Prostate gland (tissue), 2 donors: ENCODE data around the gene PTGER3. TPM values are rescaled to one million over a fixed set of nuclear protein-coding genes. Genes with fewer than 3 reads are reported as not detected.

ENCODE experiments used
- DNase-seq: peaks from one replicate; pipeline ENCODE4 v3.0.0-alpha.2; 2019; ENCODE audit warnings: low spot score
- H3K27ac ChIP-seq, 2 donors: fragments of 200-600 bp; sonication (generic); 2 replicates each; pipeline ENCODE4 v1.5.1; 2017 to 2019
- H3K27me3 ChIP-seq: fragments of 200-600 bp; sonication (generic); replicated peaks from 2 replicates; pipeline ENCODE4 v1.5.1; 2019; ENCODE audit not compliant: insufficient read depth
- H3K36me3 ChIP-seq, 2 donors: fragments of 200-600 bp; sonication (generic); 1 replicate in 1 of 2; 2 replicates in 1 of 2; pipeline versions ENCODE4 v1.5.1 to v1.8.1; 2017 to 2019
- H3K4me1 ChIP-seq: fragments of 200-600 bp; sonication (generic); replicated peaks from 2 replicates; pipeline ENCODE4 v1.5.1; 2019
- H3K4me3 ChIP-seq, 2 donors: fragments of 200-600 bp; sonication (generic); 2 replicates each; pipeline ENCODE4 v1.5.1; 2017 to 2019
- H3K9me3 ChIP-seq: fragments of 200-600 bp; sonication (generic); 2 replicates; pipeline ENCODE4 v1.5.1; 2017
- CTCF ChIP-seq, 4 experiments: fragments of 200-600 bp in 2 of 4; fragments of 450-650 bp in 2 of 4; sonication (generic) in 2 of 4; IDR thresholded peaks; 1 replicate in 3 of 4; 2 replicates in 1 of 4; pipeline ENCODE4 v1.5.1; 2016 to 2019; ENCODE audit warnings: antibody characterized with exemption in 4 of 4, mild to moderate bottlenecking in 2 of 4, moderate library complexity in 2 of 4
- POLR2A ChIP-seq: fragments of 450-650 bp; IDR thresholded peaks from one replicate; pipeline ENCODE4 v1.6.1; 2016; ENCODE audit warnings: antibody characterized with exemption, mild to moderate bottlenecking
- POLR2AphosphoS5 ChIP-seq: sonication (generic); formaldehyde crosslinking; IDR thresholded peaks from one replicate; pipeline ENCODE4 v1.6.1; 2017; ENCODE audit warnings: antibody characterized with exemption
- WGBS: methylation state at CpG from one replicate; pipeline ENCODE4 v1.1.5; 2018; 5-methylcytosine and 5-hydroxymethylcytosine counted together
- intact Hi-C: fragments of 100-400 bp; cut with DNase I; formaldehyde crosslinking; loops from one replicate; pipeline ENCODE4 v1.14.2; 2022
- total RNA-seq, 2 donors: library from RNA; depleted of rRNA; stranded (reverse); fragments of >200 nt; gene quantifications; one replicate each; pipeline ENCODE4 v1.1.0, GENCODE V29; 2016

The PTGER3 gene
- total RNA-seq, 2 donors from 2014 or later: 3.6 to 4.0 TPM

- H3K36me3 ChIP-seq: no peaks in the 10 kb centered on the region
- H3K4me1 ChIP-seq: no peaks in the 10 kb centered on the region
- no peaks in the 10 kb centered on the region for H3K9me3 ChIP-seq
- no peak overlapping the region for H3K4me3 ChIP-seq
- 70% methylated on average over 6 of the region's 7 CpGs for WGBS
- H3K27me3 ChIP-seq: no peaks in the 10 kb centered on the region
- TF ChIP-seq POLR2A (no peak), POLR2AphosphoS5 (no peak), CTCF (IDR thresholded peaks at IDR 0.05) (no peak)
- intact Hi-C loops: no loop called here
- no peak overlapping the region for H3K27ac ChIP-seq
- no peak for DNase-seq
These were observed 6.1 kb upstream of the PTGER3 start for GRCh38 chr1:71053758-71054157.

- no peak overlapping the region for H3K4me3 ChIP-seq
- no peaks in the 10 kb centered on the region for H3K9me3 ChIP-seq
- H3K36me3 ChIP-seq: no peaks in the 10 kb centered on the region
- no peaks in the 10 kb centered on the region for H3K4me1 ChIP-seq
- 52% methylated on average over 1 of the region's 1 CpG for WGBS
- H3K27ac ChIP-seq: no peak overlapping the region
- no peak for DNase-seq
- TF ChIP-seq POLR2A (no peak), POLR2AphosphoS5 (no peak), CTCF (IDR thresholded peaks at IDR 0.05) (no peak)
- no peaks in the 10 kb centered on the region for H3K27me3 ChIP-seq
- intact Hi-C loops: no loop called here
These were observed 5.5 kb upstream of the PTGER3 start for GRCh38 chr1:71053146-71053545.

- H3K4me3 ChIP-seq: no peak overlapping the region
- intact Hi-C loops: loop anchor here (2.0 to 5.0 kb wide), 2 partner anchors 365 to 523 kb away; no protein-coding TSS in a partner anchor
- no peak overlapping the region for H3K27ac ChIP-seq
- H3K36me3 ChIP-seq: no peaks in the 10 kb centered on the region
- WGBS: 0% methylated on average over 1 of the region's 1 CpG
- no peaks in the 10 kb centered on the region for H3K9me3 ChIP-seq
- H3K27me3 ChIP-seq: no peaks in the 10 kb centered on the region
- no peaks in the 10 kb centered on the region for H3K4me1 ChIP-seq
- DNase-seq: peak; percentile 32
- peak; percentile 19 to 74 (median 60) for TF ChIP-seq CTCF (IDR thresholded peaks at IDR 0.05)
- TF ChIP-seq POLR2AphosphoS5: no peak
- TF ChIP-seq POLR2A: no peak
These were observed 2.5 kb upstream of the PTGER3 start for GRCh38 chr1:71049951-71050598.

- Histone ChIP-seq H3K4me3 (peak overlapping the region; percentile 33 to 39), H3K27ac (no peak overlapping the region), H3K36me3 (no peaks in the 10 kb centered on the region), H3K4me1 (no peaks in the 10 kb centered on the region), H3K27me3 (no peaks in the 10 kb centered on the region), H3K9me3 (no peaks in the 10 kb centered on the region)
- intact Hi-C loops: loop anchor here (5.0 kb wide), 1 partner anchor 520 kb away; no protein-coding TSS in a partner anchor
- DNase-seq: peak; percentile 12
- TF ChIP-seq CTCF (IDR thresholded peaks at IDR 0.05) (no peak), POLR2AphosphoS5 (no peak), POLR2A (no peak)
- under 1% methylated on average over 28 of the region's 73 CpGs for WGBS
These were observed 553 bp downstream of the PTGER3 start for GRCh38 chr1:71046891-71047634.
